HEK293T (cell line): ENCODE data around the gene NRAS.

Source experiments
- CTCF ChIA-PET: fragments of 350-600 bp; formaldehyde crosslinking; extraction: SDS; loops from one replicate; lab custom pipeline; 2021; ENCODE audit warnings: antibody characterized with exemption, inconsistent platforms; lab: Yijun Ruan, JAX
- POLR2A ChIA-PET: fragments of 350-600 bp; formaldehyde crosslinking; extraction: SDS; loops from one replicate; lab custom pipeline; 2020; ENCODE audit warnings: antibody characterized with exemption, inconsistent platforms; lab: Yijun Ruan, JAX
- DNase-seq: peaks from one replicate; pipeline ENCODE4 v3.0.0; 2012; ENCODE audit warnings: mixed read lengths; ENCODE audit errors: extremely low spot score
- ARNT ChIP-seq: fragments of 450-650 bp; IDR thresholded peaks from 2 replicates; pipeline ENCODE4 v1.6.1; 2017; ENCODE audit warnings: mild to moderate bottlenecking
- BHLHE40 ChIP-seq: fragments of 450-650 bp; IDR thresholded peaks from 2 replicates; pipeline ENCODE4 v1.6.1; 2016; ENCODE audit warnings: mild to moderate bottlenecking, moderate library complexity, borderline replicate concordance
- CTBP1 ChIP-seq: fragments of 450-650 bp; IDR thresholded peaks from 2 replicates; pipeline ENCODE4 v1.6.1; 2016; ENCODE audit warnings: borderline replicate concordance
- ELF4 ChIP-seq: fragments of 450-650 bp; IDR thresholded peaks from 2 replicates; pipeline ENCODE4 v1.6.1; 2017; ENCODE audit warnings: antibody characterized with exemption
- FOXA1 ChIP-seq: fragments of 450-650 bp; IDR thresholded peaks from 2 replicates; pipeline ENCODE4 v1.6.1; 2016; ENCODE audit warnings: mild to moderate bottlenecking
- FOXK2 ChIP-seq: fragments of 450-650 bp; IDR thresholded peaks from 2 replicates; pipeline ENCODE4 v1.6.1; 2016; ENCODE audit warnings: mild to moderate bottlenecking
- FOXM1 ChIP-seq: fragments of 450-650 bp; IDR thresholded peaks from 2 replicates; pipeline ENCODE4 v1.6.1; 2017; ENCODE audit warnings: mild to moderate bottlenecking, borderline replicate concordance
- HDGF ChIP-seq: fragments of 450-650 bp; IDR thresholded peaks from 2 replicates; pipeline ENCODE4 v1.6.1; 2017; ENCODE audit warnings: antibody characterized with exemption, borderline replicate concordance
- L3MBTL2 ChIP-seq: fragments of 450-650 bp; conservative IDR thresholded peaks from 2 replicates; pipeline ENCODE4 v1.6.1; 2016; ENCODE audit warnings: mild to moderate bottlenecking
- LEF1 ChIP-seq: fragments of 450-650 bp; IDR thresholded peaks from 2 replicates; pipeline ENCODE4 v1.6.1; 2017; ENCODE audit warnings: mild to moderate bottlenecking, borderline replicate concordance
- NFRKB ChIP-seq: fragments of 450-650 bp; IDR thresholded peaks from 2 replicates; pipeline ENCODE4 v1.6.1; 2016; ENCODE audit warnings: mild to moderate bottlenecking, moderate library complexity
- SP1 ChIP-seq: fragments of 450-650 bp; IDR thresholded peaks from 2 replicates; pipeline ENCODE4 v1.6.1; 2017
- SUZ12 ChIP-seq: fragments of 450-650 bp; IDR thresholded peaks from 2 replicates; pipeline ENCODE4 v1.6.1; 2016; ENCODE audit warnings: mild to moderate bottlenecking
- TARDBP ChIP-seq: fragments of 450-650 bp; IDR thresholded peaks from 2 replicates; pipeline ENCODE4 v1.6.1; 2016
- ZNF384 ChIP-seq: fragments of 450-650 bp; IDR thresholded peaks from 2 replicates; pipeline ENCODE4 v1.6.1; 2016
- TF ChIP-seq, protein P1 (sequence below): fragments of 450-650 bp; IDR thresholded peaks from 2 replicates; pipeline ENCODE4 v1.6.1; 2016

Gene NRAS

DNA sequence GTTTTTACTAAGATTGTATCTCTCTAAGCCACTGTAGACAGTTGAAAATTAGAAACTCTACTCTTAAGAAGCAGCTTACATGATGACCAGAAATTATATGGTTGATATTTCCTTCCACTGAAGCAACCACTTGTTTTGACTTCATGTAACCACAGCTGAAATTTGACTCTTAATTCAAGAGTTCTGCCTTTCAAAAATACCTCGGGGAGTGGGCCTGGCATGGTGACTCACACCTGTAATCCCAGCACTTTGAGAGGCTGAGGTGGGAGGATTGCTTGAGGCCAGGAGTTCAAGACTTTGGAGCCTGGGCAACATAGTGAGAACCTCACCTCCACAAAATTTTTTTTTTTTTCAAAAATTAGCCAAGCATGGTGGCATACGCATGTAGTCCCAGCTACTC lies 25.5 kb downstream of the NRAS start:
- ChIA-PET CTCF (no interaction called here), POLR2A (no interaction called here)
- TF ChIP-seq FOXK2 (no peak), ZNF384 (no peak), ELF4 (no peak), ARNT (no peak), FOXM1 (no peak), CTBP1 (no peak), SP1 (no peak), BHLHE40 (no peak), NFRKB (no peak), HDGF (no peak), L3MBTL2 (no peak), SUZ12 (no peak), LEF1 (no peak)
- DNase-seq: no peak

DNA sequence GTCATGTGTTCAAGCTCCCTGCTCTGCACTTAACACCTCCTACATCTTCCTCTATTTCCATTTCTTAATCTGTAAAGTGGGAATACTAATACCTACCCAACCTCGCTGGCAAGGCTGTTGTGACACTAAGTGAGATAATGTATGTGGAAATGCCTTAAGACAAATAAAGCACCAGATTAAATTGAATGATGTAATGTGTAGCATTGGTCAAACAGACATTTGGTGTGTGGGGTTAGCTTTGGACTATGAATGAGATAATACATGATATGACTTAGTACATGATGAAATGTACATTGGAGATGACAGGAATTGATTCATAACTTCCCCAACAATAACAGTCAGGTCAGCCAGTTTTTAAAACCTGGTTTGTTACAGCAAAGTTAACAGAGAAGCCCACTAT lies 26.4 kb downstream of the NRAS start:
- no peak for DNase-seq
- TF ChIP-seq LEF1 (no peak), CTBP1 (no peak), ZNF384 (no peak), NFRKB (no peak), HDGF (no peak), L3MBTL2 (no peak), TARDBP (no peak), FOXM1 (no peak), ELF4 (no peak), SUZ12 (no peak), FOXK2 (no peak), SP1 (no peak), ARNT (no peak), FOXA1 (no peak), BHLHE40 (no peak)
- TF ChIP-seq, protein P1, sequence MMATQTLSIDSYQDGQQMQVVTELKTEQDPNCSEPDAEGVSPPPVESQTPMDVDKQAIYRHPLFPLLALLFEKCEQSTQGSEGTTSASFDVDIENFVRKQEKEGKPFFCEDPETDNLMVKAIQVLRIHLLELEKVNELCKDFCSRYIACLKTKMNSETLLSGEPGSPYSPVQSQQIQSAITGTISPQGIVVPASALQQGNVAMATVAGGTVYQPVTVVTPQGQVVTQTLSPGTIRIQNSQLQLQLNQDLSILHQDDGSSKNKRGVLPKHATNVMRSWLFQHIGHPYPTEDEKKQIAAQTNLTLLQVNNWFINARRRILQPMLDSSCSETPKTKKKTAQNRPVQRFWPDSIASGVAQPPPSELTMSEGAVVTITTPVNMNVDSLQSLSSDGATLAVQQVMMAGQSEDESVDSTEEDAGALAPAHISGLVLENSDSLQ: no peak
- CTCF ChIA-PET: no interaction called here
- POLR2A ChIA-PET: no interaction called here

DNA sequence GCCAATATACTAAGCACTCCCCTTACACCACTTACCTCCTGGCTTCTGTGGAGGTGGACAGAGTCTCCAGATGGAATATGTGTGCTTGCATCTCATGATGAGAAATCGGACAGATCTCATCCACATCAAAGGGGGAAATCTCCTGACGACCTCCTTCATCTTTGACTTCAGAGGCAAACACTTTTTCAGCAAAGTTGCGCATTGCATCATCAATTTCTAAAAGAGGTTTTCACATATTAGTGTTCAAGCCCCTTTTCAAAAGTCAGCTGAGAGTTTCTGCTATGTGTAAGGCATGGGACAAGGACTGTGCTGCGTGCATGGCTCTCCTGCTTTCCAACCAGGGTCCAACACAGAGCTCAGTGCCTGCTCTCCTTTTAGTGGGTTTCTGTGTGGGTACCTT lies 28.0 kb downstream of the NRAS start:
- no peak for DNase-seq
- ChIA-PET CTCF (no interaction called here), POLR2A (no interaction called here)
- TF ChIP-seq NFRKB (no peak), FOXM1 (no peak), FOXK2 (no peak), LEF1 (no peak), TARDBP (no peak), ELF4 (no peak), SP1 (no peak), ZNF384 (no peak), CTBP1 (no peak), L3MBTL2 (no peak)
- TF ChIP-seq, protein P1: no peak

DNA sequence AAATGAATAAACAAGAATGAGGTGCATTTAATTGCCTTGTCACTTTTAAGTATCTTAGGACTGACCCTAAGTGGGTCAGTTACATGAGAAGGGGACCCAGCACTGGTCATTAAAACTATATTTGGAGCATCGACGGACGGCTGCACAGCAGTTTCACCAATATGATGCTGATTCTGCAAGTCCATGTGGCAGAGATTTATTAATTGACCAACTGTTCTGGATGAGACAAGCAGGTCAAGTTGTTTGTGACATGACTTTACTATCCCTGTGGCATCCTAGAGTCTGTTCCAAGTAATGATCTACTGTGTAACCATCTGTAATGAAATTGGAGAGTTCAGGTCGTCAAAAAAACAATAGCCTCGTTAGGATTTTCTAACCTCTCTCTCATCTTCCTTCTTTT lies 30.7 kb downstream of the NRAS start:
- ChIA-PET POLR2A (no interaction called here), CTCF (no interaction called here)
- no peak for DNase-seq
- no peak for TF ChIP-seq ELF4
- TF ChIP-seq LEF1: no peak
- no peak for TF ChIP-seq FOXK2
- no peak for TF ChIP-seq ARNT
- TF ChIP-seq NFRKB: no peak
- TF ChIP-seq BHLHE40: no peak
- no peak for TF ChIP-seq SP1
- no peak for TF ChIP-seq ZNF384
- no peak for TF ChIP-seq FOXM1

DNA sequence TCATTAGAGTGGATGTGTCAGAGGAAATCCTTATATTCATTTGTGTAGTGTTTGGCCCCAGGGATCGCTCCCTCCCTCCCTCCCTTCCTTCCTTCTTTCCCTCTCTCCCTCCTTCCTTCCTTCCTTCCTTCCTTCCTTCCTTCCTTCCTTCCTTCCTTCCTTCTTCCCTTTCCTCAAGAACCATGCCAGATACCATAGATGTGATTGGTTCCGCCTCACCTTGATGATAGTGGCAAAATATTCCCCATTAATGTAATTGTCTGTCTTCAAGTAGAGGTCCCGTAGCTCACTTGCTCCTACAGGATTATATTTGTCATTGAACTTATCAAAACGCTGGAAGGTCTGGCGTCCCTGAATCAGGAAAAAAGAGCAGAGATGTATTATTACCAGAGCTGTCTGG lies 38.9 kb downstream of the NRAS start:
- ChIA-PET POLR2A (no interaction called here), CTCF (no interaction called here)
- TF ChIP-seq CTBP1 (no peak), ELF4 (no peak), TARDBP (no peak), BHLHE40 (no peak), FOXK2 (no peak), FOXA1 (no peak), LEF1 (no peak), ZNF384 (no peak), ARNT (no peak), HDGF (no peak), FOXM1 (no peak), SUZ12 (no peak), L3MBTL2 (no peak), NFRKB (no peak)
- TF ChIP-seq, protein P1: no peak
- DNase-seq: no peak

DNA sequence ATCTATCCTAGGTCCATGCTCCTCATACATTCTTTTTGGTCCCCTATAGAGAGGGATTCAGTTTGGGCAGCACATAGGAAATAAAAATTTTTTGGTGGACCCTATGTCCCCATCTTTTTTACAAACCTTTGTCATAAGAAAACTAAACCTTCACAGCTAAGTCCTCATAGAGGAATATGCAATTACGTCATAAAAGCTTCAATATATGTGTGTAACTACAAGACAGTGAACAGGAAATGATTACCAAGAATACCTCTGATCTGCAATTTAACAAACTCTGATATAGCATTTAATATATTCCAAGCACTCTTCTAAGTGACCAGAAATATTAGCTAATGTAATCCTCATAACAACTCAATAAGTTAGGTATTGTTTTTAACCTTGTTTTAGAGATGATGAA lies 40.5 kb downstream of the NRAS start:
- CTCF ChIA-PET: interaction anchor here (0.6 to 0.7 kb wide), 2 partner anchors 301 to 337 kb away, joined by 3 to 4 read pairs; no protein-coding TSS in a partner anchor
- POLR2A ChIA-PET: no interaction called here
- no peak for DNase-seq
- TF ChIP-seq TARDBP (no peak), SP1 (no peak), ELF4 (no peak)
